ENCODE measurements around the gene NCF4.

NCF4 gene

DNA sequence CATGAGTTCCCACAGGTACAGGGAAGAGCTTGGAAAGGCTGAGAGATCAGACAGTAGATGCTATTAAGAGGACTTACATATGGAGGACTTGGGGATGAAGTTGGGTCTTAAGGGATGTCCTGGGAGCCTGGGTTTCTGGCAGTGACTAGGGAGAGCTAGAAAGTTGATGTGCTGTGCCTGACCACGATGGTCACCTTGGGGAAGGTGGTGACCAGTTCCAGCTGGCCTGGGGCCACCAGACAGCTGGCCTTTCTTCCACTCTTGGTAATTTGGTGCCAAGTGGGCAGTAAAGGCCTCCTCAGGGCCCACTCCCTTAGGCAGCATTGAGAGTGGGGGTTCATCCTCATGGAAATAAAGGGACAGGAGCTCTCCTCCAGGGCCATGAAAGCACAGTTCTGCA, 38.7 kb downstream of the NCF4 start:
- DNase-seq, result no peak

DNA sequence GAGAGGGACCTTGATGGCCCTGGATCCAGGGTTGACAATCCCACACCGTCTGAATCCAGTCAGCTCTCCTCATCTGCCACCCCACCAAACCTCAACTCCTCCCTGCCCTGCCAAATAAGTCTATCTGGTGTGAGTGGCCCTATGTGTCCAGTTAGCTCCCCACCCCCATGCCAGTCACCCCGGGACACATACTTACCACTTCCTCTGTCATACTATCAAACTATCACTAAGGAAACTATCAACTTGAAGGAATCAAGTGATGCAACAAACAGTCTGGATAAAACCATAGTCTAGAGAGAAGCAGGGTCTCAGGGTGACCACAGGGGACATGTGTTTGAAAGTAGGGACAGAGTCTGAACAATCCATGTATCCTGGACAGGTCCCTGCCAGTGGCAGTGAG, 39.4 kb downstream of the NCF4 start:
- peak; percentile 22 for DNase-seq

GRCh38 chr22:36900880-36901279, 40.1 kb downstream of the NCF4 start:
- DNase-seq, result no peak

DNA sequence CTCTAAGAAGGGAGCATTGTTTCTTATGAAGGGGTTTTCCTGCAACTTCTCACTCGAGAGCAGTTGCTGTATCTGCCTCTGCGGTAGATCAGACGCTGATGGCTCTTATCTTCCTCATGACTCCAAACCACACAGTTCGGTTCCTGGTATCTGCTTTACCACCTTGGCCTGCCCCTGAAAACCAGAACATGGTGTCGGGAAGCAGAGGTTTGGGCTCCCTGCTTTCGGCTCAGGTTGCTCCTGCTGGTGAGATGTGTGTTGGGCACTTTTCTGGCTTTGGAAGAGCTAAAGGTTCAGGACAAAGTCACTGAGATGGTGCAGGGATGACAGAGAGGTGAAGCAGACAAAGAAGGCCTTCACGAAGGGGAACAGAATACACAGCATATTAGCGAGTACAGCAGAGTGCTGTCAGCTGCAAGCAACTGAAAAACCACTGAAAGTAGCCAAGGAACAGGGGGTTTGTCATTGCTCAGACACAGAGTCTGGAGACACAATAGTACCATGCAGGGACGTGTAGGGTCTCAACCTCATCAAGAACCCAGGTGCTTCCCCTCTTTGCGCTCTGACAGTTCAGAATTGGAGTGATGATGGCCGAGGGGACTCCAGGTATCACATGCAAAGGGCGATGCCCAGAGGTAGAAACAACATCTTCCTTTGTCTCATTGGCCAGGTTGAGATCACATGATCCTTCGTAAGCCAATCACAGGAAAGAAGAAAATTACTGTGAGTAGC, 40.8 kb downstream of the NCF4 start:
- DNase-seq, result peak; percentile 64

GRCh38 chr22:36902143-36902926, 41.5 kb downstream of the NCF4 start:
- no peak for DNase-seq

DNA sequence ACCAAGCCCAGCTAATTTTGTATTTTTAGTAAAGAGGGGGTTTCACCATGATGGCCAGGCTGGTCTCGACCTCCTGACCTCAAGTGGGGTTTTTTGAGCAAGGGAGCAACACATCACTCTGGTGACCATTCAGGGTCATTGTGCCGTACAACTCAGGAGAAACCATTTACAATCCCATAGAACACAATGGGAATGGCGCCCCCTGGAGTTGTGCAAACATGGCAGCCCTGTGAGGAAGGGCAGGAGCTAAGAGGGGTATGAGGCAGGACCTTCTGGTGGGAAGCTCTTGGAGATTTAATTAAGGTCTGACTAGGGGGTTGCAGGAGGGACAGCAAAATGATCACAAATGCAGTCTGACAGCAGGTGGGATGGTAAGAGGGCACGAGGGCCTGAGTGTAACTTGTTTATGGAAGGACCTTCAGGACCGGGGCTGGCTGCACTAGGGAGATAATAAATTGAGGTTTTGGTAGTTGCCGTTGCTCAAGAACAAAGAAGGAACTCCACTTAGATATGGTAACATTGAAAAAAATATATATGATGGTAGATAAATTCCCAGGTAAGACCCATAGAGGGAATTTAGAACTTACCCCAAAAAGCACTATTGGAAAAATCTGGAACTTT, 43.6 kb downstream of the NCF4 start:
- no peak for DNase-seq

DNA sequence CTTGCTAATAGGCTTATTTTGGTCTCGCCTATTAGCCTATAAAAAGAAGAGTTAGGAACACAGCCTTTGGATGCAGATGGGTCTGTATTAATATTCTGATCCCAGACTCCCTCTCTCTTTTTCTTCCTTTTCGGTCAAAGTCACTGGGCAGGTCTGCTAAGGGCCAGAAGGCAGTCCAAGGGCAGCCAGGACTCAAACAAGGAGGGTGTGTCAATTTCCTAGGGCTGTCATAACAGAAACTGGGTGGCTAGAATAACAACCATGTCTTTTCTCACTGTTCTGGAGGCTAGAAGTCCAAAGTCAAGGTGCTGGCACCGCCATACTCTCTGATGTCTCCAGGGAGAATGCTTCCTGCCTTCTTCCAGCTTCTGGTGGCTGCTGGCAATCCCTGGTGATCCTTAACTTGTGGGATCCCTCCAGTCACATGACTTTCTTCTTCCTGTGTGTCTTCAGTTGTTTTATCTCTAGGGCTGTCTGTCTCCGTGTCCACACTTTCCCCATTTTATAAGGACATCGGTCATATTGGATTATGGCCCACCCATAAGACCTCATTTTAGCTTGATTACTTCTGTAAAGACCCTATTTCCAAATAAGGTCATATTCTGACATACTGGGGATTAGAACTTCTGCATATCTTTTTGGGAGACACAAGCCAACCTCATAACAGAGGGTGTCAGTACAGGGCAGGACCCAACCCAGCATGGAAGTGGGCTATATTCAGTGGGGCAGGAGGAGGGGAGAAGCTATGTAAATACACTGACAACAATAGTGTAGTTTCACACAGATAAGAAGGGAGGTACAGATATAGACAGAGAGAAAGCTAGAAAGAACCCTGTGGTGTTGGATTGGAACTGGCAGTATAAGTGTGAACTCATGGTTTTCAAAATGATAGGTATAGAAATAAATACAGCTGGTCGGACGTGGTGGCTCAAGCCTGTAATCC, 46.7 kb downstream of the NCF4 start:
- no peak for DNase-seq

GRCh38 chr22:36910461-36910860, 49.7 kb downstream of the NCF4 start:
- DNase-seq, result no peak

GRCh38 chr22:36911887-36912661, 51.3 kb downstream of the NCF4 start:
- DNase-seq, result no peak

DNA sequence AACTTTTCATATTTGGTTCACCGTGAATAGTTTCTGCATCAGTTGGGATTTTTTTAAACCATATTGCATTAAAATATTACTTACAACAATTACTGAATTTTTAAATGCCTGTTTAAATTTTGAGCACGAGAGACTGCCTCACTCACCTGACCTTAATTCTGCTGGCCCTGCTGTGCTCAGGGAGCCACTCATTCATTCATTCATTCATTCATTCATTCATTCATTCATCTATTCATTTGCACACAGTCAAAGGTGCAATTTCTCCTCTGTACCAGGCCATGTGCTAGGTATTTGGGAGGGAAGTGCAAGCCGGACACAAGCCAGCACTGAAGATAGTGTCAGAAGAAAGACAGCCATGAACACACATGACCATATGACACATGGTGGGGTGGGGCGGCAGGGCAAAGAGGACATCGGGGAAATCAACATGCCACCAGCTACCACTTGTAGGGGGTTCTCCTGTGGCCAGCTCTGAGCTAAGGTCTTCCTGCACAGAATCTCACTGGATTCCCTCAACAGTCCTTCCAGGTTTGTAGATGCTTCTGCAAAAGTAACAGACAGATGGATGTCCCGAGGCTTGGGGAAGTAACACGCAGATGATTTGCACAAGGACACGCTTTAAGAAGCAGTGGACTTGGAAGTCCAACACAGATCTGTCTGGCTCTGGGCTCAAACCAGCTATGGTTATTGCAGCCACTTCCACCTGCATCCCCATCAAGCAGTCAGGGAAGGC, 52.1 kb downstream of the NCF4 start:
- DNase-seq, result no peak

- no peak for DNase-seq
Measured at GRCh38 chr22:36913427-36914389, 52.9 kb downstream of the NCF4 start, which contains the start of gene CSF2RB. Gene CSF2RB (plus strand): TSS chr22:36913628. CDS start chr22:36922208, 8,580 bp downstream.

GRCh38 chr22:36914390-36914752, 53.6 kb downstream of the NCF4 start:
- no peak for DNase-seq

- DNase-seq, result no peak
Measured at GRCh38 chr22:36916034-36916433, 55.2 kb downstream of the NCF4 start.

DNA sequence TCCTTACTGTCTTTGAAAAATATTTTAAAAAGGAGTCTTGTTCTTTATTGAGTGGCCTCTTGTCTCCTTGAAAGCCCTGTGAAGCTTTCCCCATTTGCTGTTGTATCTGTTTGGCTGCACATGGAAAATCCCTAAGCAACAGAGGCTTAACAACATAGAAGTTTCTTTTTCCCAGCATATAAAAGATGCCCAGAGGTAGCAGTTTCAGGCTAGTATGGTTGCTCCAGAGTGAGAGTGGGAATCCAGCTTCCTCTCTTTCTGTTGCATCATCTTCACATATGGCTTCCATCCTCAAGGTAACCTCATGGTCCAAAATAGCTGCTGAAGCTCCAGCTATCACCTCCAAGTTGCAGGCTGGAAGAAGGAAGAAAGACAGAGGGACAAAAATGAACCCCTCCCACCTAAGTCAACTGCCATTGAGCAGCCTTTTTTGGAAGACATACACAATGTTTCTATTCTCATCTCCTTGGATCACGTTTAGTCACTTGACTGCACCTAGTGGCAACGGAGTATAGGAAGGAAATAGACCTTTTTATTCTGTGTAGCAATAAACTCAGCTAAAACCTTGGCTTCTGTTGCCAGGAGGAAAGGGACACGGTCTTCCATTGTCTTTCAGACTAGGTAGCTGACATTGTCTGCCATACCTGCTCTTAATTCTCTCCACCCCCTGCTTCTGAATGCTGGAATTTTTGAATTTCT, 57.9 kb downstream of the NCF4 start:
- no peak for DNase-seq

GRCh38 chr22:36921309-36922104, 60.7 kb downstream of the NCF4 start:
- DNase-seq, result no peak

GRCh38 chr22:36922105-36922608, 61.4 kb downstream of the NCF4 start:
- DNase-seq, result no peak

DNA sequence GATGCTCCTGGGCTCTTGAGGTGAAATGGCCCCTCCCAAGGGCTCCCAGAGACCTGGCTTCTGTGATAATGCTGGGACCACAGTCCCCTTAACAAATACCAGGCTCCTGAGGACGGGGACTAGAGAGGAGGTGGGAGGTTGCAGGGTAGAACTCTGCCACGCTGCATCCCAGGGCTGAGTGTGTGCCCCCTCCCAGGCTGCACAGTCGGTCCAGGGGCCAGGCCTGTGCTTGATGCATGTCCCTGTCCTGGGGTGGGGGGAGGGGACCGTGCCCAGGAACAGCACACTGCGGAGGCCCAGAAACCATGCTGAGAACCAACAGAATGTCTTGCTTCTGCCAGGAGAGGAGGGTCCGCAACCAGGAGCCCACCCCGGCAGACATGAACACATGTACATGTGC, 61.9 kb downstream of the NCF4 start:
- DNase-seq, result no peak

GRCh38 chr22:36923131-36923788, 62.5 kb downstream of the NCF4 start:
- no peak for DNase-seq
